ENCODE measurements around the gene PRDM16. TPM values are rescaled to one million over a fixed set of nuclear protein-coding genes. Genes with fewer than 3 reads are reported as not detected.

The PRDM16 gene
- polyA plus RNA-seq, 1 donor (not counting 4 experiments of a cell fraction or from before 2014, with no cell fraction given), result 0.05 TPM

- H2AFZ ChIP-seq (ENCODE audit: control insufficient read depth, low read length), result no peak overlapping the region
- no peak for DNase-seq (ENCODE audit: low read depth, low spot score)
- no peaks in the 10 kb centered on the region for H4K20me1 ChIP-seq (ENCODE audit: control insufficient read depth, extremely low read depth, insufficient read depth, low read length)
- dilution Hi-C loops (cut with MboI; ENCODE audit: extremely low pct_ligation_motif_present, low sequenced_read_pairs), result no loop called here
- no peak overlapping the region for H3K9ac ChIP-seq (ENCODE audit: control insufficient read depth, extremely low read depth, insufficient read depth, low read length)
- TF ChIP-seq EZH2 (IDR thresholded peaks at IDR 0.05; ENCODE audit: low read length) (no peak), CTCF (optimal IDR thresholded peaks at IDR 0.05 in 1 of 3, IDR thresholded peaks at IDR 0.05 in 1 of 3, conservative IDR thresholded peaks at IDR 0.05 in 1 of 3; ENCODE audit: extremely low read depth in 1 of 3, insufficient read depth in 2 of 3, low read length in 3 of 3) (no peak)
- no peaks in the 10 kb centered on the region for H3K79me2 ChIP-seq (ENCODE audit: control insufficient read depth, insufficient read depth, low read length)
- no peak overlapping the region for H3K4me3 ChIP-seq (ENCODE audit: control insufficient read depth in 2 of 3, extremely low read depth in 1 of 3, insufficient read depth in 2 of 3, low read depth in 1 of 3, low read length in 3 of 3)
- no peak overlapping the region for H3K4me2 ChIP-seq (ENCODE audit: control insufficient read depth, extremely low read depth, insufficient read depth, low read depth, low read length)
- no peaks in the 10 kb centered on the region for H3K27me3 ChIP-seq (ENCODE audit: control insufficient read depth, extremely low read depth, insufficient read depth, low read length)
- H3K27ac ChIP-seq (ENCODE audit: control insufficient read depth, insufficient read depth, low read length), result no peak overlapping the region
- peaks cover 2% of the 10 kb centered on the region for H3K9me3 ChIP-seq (ENCODE audit: control insufficient read depth, low read depth, low read length)
- no peaks in the 10 kb centered on the region for H3K36me3 ChIP-seq (ENCODE audit: control insufficient read depth in 2 of 2, extremely low read depth in 1 of 2, insufficient read depth in 2 of 2, low read length in 2 of 2)
- no peaks in the 10 kb centered on the region for H3K4me1 ChIP-seq (ENCODE audit: control insufficient read depth, extremely low read depth, insufficient read depth, low read length)
- no peaks in the 10 kb centered on the region for H3K9me1 ChIP-seq (ENCODE audit: control insufficient read depth, extremely low read depth, insufficient read depth, low read length)
- FAIRE-seq, result no peak
These were observed 258.3 kb downstream of the PRDM16 start for GRCh38 chr1:3327389-3327702.

- H3K27me3 ChIP-seq (ENCODE audit: control insufficient read depth, extremely low read depth, insufficient read depth, low read length), result no peaks in the 10 kb centered on the region
- no peak for TF ChIP-seq EZH2 (IDR thresholded peaks at IDR 0.05; ENCODE audit: low read length)
- no peak for TF ChIP-seq CTCF (optimal IDR thresholded peaks at IDR 0.05 in 1 of 3, IDR thresholded peaks at IDR 0.05 in 1 of 3, conservative IDR thresholded peaks at IDR 0.05 in 1 of 3; ENCODE audit: extremely low read depth in 1 of 3, insufficient read depth in 2 of 3, low read length in 3 of 3)
- DNase-seq (ENCODE audit: low read depth, low spot score) (no peak), FAIRE-seq (no peak)
- dilution Hi-C loops (cut with MboI; ENCODE audit: extremely low pct_ligation_motif_present, low sequenced_read_pairs), result no loop called here
- no peak overlapping the region for H2AFZ ChIP-seq (ENCODE audit: control insufficient read depth, low read length)
- H3K9me3 ChIP-seq (ENCODE audit: control insufficient read depth, low read depth, low read length), result peaks cover 2% of the 10 kb centered on the region
- H4K20me1 ChIP-seq (ENCODE audit: control insufficient read depth, extremely low read depth, insufficient read depth, low read length), result no peaks in the 10 kb centered on the region
- no peak overlapping the region for H3K4me2 ChIP-seq (ENCODE audit: control insufficient read depth, extremely low read depth, insufficient read depth, low read depth, low read length)
- no peaks in the 10 kb centered on the region for H3K9me1 ChIP-seq (ENCODE audit: control insufficient read depth, extremely low read depth, insufficient read depth, low read length)
- H3K9ac ChIP-seq (ENCODE audit: control insufficient read depth, extremely low read depth, insufficient read depth, low read length), result no peak overlapping the region
- H3K4me1 ChIP-seq (ENCODE audit: control insufficient read depth, extremely low read depth, insufficient read depth, low read length), result no peaks in the 10 kb centered on the region
- H3K36me3 ChIP-seq (ENCODE audit: control insufficient read depth in 2 of 2, extremely low read depth in 1 of 2, insufficient read depth in 2 of 2, low read length in 2 of 2), result no peaks in the 10 kb centered on the region
- no peak overlapping the region for H3K4me3 ChIP-seq (ENCODE audit: control insufficient read depth in 2 of 3, extremely low read depth in 1 of 3, insufficient read depth in 2 of 3, low read depth in 1 of 3, low read length in 3 of 3)
- H3K79me2 ChIP-seq (ENCODE audit: control insufficient read depth, insufficient read depth, low read length), result no peaks in the 10 kb centered on the region
- H3K27ac ChIP-seq (ENCODE audit: control insufficient read depth, insufficient read depth, low read length), result no peak overlapping the region
These were observed 259.1 kb downstream of the PRDM16 start for GRCh38 chr1:3327936-3328590.
